GM21529 (cell line): ENCODE results near the gene KIAA1549.

ENCODE experiments used
- ATAC-seq: cut with Tn5 transposase; IDR thresholded peaks from one replicate; pipeline ENCODE4 v1.9.1; 2021; ENCODE audit not compliant: unreplicated experiment

Gene KIAA1549

DNA sequence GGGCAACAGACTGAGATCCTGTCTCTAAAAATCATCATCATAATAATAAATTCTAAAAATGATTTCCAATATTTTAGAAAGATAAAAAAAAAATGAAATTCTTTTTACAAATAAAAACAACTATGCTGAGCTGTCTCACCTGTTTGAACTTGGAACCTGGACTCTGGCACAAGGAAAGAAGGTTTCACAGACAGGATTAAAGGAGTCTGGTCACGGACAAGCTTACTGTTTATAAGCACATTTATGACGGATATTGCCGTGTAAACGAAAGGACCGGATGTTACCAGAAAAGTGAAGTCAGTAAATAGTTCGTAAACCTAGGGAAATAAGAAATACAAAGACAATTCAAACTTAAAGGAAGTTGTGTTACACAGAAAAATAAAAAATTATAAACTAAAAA lies 70.2 kb downstream of the KIAA1549 start:
- no peak for ATAC-seq

DNA sequence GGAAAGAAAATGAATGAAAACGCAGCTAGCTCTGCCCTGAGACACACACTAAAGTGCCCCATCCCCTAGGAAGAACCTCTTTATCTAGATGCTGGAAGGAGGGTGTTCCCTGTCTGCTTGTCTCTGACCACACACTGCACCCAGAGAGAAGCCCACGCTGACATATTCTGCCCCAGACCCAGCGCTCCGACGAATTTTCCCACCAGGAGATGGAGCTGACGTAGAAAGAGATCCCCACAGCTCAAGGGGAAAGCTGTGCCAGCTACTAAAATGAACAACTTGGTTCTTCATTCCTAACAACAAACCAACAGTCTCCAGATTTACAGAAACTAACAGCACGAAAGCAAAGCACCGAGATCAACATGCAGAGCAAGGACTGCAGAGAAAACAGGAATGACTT lies 73.3 kb downstream of the KIAA1549 start:
- ATAC-seq, result no peak

DNA sequence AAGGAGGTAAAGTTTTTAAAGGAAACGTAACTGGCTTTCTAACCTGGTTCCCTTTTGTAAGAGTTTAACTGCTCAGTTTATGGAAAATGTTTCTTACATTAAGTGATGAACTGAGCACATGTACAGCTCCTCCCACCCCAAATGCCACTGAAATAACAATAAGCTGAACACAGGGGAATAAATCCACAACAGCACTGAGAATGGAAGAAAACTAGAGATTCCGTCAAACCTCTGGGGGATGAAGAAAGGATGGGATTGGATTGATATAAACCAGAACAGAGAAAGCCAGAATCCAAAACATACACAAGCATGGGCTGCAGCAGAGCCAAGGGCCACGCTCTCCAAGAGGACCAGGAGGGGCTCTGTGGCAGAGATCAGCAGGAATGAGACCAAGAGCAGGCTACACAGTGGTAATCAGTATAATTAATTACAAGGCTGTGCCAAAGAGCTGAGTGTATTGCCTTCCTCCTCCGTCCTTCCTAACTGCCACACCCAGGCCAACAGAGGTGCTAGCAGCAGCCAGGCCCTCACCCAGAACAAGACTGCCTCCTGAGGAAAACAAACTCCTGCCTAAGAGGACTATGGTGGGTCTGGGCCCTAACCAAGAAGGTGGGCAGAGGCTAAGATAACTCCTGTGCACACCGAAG lies 73.9 kb downstream of the KIAA1549 start:
- ATAC-seq, result no peak

DNA sequence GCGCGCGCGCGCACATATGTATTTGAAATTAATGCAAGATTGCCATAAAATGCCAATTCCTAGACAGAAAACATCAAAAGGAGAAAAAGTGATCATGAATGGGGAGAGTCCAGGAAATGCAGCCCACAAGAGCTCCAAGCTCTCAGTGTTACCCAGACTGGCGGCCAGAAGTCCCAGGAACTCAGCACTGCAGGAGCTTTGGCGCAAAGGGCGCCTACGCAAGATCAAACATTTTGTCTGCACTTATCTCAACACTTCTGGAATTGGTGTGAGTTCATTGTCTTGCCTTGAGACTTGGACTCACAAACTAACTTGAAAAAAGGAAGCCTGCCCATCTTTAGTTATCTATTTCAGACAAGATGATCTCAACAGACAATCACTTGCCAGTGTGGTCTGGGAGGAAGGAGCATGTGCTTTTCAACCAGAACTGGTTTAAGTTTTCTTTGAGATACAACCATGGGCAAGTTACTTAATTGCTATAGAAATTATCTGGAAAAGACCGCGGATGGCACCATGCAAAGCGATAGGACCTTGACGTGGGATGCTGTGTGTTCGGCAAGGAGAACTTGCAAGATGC lies 77.2 kb downstream of the KIAA1549 start:
- no peak for ATAC-seq

DNA sequence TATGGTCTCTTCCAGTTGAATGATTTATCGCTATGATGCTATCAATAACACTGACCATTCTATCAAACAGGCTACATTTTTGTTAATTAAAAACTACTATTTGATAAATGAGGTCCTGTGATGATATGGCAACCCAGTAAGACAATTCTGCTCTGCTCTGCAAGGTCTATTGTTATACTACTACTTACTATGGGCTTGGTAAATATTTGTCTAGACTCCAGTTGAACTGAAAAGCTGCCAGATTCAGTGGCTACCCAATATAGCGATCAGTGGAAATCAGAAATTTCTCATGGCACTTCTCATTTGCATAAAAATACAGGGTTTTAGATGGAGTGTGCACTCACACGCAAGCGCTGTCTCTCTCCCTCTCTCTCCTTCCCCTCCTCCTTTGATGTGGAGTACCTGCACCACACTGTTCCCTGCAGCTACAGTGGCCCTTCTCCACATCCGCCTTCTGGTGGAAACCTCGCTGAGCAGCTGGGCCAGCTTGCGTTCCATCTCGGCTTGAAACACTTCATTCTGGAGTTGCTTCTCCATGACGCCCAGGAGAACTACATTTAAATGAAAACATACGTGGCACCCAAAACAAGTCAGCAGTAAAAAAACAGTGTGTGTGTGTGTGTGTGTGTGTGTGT lies 77.9 kb downstream of the KIAA1549 start:
- no peak for ATAC-seq

DNA sequence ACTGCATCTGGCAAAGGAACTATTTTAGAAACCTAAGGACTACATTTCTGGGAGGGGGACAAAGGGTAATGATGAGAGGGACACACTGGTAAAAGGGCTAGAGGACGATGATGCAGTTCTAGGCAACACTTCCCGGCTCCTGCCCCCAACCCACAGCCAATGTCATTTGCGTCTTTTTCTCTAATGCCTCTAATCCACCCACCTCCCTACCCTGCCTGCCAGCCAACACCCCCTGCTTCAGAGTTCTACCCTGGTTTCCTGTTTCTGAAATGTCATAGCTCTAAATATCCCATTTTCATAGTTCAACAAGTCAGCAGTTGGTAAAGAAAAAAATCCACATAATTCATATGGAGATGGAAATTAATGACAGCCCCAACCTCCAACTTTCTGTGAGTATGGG lies 79.0 kb downstream of the KIAA1549 start:
- no peak for ATAC-seq

DNA sequence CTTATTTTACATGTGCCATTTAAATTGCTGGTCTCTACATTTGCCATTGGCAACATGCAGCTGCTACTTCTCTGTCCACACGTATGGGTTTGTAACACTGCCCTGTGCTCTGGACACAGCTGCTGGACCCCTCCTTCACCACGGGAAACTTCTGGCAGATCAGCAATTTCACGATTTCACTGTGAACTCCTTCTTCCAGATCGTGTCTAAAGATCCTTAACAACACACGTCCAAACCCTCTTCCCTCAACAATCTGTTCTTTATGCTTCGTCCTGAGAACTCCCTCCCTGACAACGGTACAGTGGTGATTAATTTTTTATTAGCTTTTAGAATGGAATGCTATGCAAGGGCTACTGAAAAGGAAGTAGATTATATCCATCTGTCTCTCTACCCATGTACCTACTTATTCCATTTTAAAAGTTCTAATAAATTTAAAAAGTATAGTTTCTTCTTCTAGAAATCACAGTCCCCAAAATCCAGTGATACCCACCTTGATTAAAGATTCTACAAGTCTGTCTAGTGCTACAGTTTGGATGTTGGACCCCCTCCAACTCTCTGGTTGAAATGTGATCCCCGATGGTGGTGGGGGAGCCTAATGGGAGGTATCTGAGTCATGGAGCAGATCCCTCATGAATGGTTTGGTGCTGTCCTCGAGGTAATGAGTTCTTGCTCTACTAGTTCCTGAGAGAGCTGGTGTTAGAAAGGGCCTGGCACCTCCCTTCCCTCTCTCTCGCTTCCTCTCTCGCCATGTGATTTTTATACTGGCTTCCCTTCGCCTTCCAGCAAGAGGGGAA lies 81.0 kb downstream of the KIAA1549 start:
- no peak for ATAC-seq

DNA sequence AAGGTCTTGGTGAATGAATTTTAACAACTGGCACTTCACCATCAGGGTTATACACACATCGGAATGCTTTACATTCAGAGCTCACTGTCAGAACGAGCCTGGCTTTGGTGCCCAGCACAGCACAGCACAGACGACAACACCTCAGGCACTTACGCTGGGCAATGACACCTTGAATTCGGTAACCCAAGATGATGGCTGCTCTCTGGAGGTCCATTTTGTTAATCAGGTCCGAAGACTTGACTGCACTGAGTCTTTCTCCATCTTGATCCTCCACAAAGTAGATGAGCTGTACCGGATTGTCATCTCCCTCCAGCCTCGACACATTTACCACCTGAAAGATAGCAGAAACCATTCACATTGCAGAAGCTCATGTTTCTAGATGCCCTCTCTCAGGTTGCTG lies 82.4 kb downstream of the KIAA1549 start:
- ATAC-seq, result no peak

DNA sequence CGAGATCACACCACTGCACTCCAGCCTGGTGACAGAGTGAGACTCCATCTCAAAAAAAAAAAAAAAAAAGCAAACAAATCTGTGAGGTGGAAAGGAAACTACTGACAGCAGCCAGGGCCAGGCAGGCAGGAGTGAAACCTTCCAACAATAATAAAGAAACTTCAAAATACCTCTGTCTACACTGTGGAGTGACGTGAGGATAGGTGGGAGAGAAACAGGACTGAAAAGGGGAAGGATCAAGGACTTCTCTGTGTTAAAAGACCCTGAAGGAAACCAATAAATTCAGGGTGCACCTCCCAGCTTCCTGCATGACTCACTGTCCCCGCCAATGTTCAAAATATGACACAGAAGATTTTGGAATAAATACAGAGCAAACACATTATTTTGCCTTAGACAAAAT lies 82.9 kb downstream of the KIAA1549 start:
- peak; percentile 85 for ATAC-seq

DNA sequence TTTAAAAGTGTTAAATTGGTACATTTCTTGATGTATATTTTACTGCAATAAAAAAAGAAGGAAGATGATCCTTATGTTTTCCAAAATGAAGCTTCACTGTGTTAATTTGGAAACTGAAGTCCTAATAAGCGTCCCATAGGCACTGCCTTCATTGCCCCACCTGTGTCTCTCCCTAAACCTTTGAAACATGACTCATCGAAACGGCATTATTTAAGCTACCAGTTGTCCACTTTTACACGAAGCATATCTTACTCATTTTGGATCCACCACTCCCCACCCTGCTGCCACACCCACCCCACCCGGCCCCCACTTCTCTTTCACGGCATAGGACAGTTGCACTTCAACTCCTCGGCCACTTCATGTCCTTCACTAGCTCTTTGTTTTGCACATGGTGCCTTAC lies 85.5 kb downstream of the KIAA1549 start:
- no peak for ATAC-seq

DNA sequence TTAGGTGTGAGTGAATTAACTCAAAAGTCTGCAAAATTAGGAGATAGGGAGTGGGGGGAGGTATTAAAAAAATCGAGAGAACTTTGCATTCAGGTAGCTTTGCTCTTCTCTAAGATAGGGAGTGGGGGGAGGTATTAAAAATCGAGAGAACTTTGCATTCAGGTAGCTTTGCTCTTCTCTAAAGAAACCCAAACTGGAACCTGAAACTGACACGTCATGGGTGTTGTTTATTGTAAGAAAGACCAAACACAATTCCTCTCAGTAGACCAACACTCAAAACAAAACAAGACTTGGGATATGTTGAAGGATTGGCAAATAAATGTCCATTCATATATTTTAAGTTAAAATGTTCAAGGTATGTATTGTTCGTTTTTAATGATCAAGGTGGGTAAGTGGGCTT lies 87.9 kb downstream of the KIAA1549 start:
- ATAC-seq, result no peak

DNA sequence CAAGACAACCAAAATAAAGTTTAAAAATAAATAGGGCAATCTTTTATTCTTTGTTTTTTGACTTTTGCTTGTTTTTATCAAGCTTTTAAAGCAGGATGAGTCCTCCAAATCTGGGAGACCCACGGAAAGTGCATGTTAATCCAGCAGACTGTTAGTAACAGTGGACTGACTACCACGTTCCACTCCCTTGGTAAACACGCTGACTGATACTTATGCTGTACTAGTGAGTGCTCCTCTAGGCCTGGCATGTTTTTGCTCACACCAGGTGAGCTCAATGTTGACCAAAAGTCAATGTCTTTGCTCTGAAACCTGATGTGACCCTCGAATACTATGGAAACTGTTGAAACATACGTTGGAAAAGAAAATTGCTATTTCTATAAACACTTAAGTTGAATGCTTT lies 88.4 kb downstream of the KIAA1549 start:
- no peak for ATAC-seq

DNA sequence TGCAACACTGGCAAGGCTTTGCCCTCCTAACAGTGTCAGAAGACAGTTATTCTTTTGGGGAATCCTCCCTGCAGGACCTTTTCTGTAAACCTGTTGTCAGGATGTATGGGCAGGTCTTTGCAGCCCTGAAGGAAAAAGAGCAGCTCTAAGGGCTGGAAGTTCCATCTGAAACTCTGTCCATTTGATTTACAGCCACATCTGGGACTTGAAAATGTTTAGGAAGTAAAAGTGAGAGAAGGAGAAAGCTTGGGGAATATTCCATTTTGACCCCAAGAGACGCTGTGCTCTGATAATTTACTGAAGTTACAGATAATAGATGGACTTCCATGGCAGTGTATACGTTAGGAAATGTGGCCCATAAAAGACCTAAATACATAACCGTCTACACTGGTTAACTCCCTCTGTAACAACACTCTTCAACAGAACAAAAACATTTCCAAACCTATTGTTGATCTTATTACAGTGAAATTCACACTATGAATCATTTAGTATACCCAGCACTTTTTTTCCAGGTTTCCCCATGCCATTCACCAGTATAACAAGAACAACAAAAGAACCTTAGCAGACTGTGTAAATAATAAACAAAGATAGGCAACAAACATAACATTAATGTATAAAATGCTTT lies 89.1 kb downstream of the KIAA1549 start:
- no peak for ATAC-seq

DNA sequence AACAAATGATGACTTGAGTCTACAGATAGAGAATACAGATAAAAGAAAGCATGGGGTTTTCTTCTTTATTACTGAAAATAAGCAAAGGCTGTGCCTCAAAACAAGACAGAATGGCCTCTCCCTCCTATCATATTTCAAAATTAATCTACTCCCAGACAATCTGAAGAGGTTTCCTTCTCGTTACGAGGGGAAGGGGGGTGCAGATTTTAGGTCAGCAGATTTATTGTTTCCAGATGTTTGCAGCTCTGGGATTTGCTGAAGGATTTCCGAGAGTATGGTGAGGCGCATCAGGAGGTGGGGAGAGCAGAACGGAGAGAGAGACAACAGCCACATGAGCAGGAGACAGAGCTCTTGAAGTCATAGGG lies 89.8 kb downstream of the KIAA1549 start:
- no peak for ATAC-seq

DNA sequence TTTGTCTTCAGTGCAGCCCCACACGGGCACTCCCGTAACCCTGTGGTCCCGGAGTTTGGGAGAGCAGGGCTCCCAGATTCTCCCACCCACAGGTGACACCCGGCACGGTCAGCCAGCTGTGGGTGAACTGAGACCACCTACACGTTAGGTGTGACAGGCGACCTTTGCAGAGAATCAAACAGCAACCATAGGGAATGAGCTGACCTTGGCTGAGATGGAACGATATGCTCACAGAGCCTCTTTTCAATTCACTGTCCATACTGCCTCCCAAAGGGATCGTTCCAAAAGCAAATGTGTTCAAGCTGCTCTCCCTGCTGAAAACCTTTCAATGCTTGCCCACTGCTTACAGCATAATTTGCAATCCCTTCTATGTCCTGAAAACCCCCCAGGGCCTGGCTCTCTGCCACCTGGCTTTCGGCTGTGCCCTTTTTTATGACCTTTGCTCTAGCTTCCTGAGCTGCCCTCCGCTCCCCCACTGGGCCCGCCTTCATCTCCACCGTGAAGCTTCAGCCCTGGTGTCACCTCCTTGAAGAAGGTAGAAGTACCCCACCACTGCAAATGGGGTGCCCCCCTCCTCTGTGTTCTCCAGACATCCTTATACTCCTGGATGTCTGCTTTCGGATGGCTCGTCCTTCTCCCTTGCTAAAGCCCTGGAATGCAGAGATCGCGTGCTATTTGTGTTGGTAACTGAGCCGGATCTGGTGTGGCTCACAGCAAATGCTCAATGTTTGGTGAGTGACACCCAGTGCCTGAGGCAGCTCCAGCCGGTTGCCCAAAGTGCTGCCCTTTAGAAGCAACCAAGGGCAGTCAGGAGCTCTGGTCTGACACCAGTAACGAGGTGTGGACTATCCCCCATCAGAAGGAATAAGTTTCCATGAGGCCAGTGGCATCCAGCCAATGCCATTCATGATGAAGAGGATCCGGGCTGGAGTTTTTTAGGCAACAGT lies 90.4 kb downstream of the KIAA1549 start:
- no peak for ATAC-seq

DNA sequence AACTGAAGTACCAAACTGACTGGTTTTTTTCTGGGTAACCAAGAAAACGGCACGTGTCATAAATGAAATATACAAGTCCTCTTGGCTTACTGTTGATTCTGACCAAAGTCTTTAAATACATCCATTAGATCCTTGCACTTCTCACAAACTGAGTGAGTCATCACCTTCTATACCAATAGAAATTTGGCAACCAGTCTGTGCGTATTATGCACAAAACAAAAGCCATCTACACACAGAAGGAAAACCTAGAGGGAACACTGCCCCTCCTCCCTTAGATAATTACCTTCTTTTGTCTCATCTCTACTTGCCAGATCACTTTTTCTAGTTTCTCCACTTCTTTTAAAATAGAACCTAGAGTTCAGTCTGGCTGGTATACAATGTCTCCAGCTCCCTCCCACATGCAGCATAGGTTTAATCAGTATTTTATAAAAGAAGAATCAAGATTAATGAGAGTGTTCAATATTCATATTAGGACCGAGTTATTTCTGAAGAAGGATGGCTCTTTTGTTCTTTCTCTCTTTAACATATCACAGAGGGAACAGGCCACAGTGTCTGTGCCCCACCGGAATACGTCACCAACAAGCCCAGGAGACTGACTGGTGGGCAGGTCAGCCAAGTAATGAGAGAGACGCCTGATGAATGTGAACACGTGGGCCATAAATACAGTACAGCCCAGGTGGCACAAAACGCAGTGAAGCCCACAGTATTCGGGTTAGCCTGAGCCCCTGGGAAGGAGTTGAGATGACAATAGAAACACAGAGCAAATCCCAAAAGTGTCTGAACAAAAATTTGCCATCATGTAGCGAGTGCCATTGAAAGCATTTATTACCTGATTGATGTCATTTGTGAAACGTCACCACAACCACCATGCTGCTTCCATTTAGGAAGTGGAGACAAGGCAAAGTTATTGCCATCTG lies 91.3 kb downstream of the KIAA1549 start:
- ATAC-seq, result no peak

DNA sequence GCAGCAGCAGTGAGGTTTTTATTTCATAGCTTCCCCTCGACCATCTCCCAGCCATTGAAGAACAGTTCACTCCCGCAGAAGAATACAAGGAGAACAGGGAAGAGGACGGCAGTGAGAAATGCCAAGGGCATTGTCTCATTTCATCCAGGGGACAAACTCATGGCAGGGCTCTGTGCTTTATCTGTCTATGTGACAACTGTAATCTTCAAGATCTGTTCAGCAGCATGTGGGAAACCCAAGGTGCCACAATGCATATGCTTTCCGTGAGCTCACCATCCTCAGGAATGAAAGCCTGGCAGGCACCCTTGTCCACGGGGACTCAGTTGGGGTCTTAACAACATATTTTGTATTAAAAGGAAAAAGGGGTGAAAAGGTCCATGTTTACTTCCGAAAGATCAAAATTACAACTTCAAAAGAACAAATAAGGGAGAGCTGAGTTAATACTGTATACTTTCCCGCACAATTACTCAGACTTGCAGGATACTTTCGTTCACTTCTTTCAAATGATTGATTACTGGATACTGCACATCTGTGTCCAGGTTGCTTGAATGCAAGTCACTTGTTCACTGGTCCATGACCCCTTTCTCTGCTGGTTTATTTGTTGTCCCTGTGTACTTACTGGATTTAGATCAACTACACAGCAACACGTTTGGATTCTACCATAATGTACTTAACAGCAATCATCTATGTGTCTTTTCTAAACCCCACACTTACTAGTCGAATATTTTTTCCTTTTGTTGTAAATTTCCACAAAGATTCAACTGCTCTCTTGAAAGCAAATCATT lies 93.1 kb downstream of the KIAA1549 start:
- ATAC-seq, result no peak

DNA sequence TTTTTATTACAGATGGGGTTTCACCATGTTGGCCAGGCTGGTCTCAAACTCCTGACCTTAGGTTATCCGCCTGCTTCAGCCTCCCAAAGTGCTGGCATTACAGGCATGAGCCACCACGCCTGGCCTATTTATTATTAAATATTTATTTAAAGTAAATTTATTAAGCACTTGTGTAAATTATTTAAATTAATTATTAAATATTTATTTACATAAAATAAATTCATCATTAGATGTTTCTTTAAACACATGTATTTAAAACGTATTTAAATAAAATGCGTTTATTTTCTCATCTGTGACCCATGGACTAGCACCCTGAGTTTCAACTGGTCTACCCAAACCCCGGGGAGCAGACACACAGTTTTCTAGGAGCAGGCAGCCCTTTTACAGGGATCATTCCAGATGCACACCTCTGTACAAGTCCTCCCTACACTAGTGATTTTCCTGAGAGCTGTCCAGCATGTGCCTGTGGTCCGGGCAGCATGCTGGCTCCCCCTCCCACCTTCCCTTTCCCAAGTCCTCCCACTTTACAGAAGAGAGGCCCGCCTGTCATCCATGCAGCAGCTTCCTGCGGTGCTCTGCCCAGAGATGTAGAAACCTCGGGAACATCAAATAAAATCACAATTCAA lies 94.0 kb downstream of the KIAA1549 start:
- ATAC-seq, result no peak
